Cardiac septum (tissue), 1 donor: ENCODE results near the gene NEK6. TPM values are rescaled to one million over a fixed set of nuclear protein-coding genes. Genes with fewer than 3 reads are reported as not detected.

Experiments used
- DNase-seq: peaks from one replicate; pipeline ENCODE4 v3.0.0-alpha.2; 2020; ENCODE audit warnings: low spot score
- intact Hi-C: fragments of 100-400 bp; cut with DNase I; formaldehyde crosslinking; loops from one replicate; pipeline ENCODE4 v1.14.0; 2022
- long read RNA-seq: library from polyadenylated mRNA; unstranded; transcript quantifications from one replicate; pipeline ENCODE4 v2.0.0, GENCODE V29; 2021
- total RNA-seq: library from RNA; stranded (reverse); fragmentation: NEBNext Ultra II Directional; extraction: Animal tissue kit (Norgen Biotek cat#: 25700); gene quantifications from one replicate; pipeline ENCODE4 v1.2.1, GENCODE V29; 2021
- donor health status: DM: no; HTN: no; CAD: no.

NEK6 gene
- 11.6 TPM for total RNA-seq
- long read RNA-seq, transcript NEK6-201 (10 exons, 3,447 nt): major isoform, 11 of 19 reads
- long read RNA-seq, partial matches to known transcripts: 2 of 19 reads
- long read RNA-seq, other reads (novel, unspliced or antisense): 3 of 19 reads

GRCh38 chr9:124257844-124258606 is at the start of gene NEK6:
NEK6 (plus strand) TSS chr9:124257949; CDS start chr9:124301965, 44,016 bp downstream.
- intact Hi-C loops: no loop called here
- DNase-seq: no peak

GRCh38 chr9:124208571-124208970 is 49.2 kb upstream of the NEK6 start:
- no peak for DNase-seq
- intact Hi-C loops: no loop called here

GRCh38 chr9:124209279-124209678 is 48.5 kb upstream of the NEK6 start:
- no peak for DNase-seq
- intact Hi-C loops: no loop called here

DNA sequence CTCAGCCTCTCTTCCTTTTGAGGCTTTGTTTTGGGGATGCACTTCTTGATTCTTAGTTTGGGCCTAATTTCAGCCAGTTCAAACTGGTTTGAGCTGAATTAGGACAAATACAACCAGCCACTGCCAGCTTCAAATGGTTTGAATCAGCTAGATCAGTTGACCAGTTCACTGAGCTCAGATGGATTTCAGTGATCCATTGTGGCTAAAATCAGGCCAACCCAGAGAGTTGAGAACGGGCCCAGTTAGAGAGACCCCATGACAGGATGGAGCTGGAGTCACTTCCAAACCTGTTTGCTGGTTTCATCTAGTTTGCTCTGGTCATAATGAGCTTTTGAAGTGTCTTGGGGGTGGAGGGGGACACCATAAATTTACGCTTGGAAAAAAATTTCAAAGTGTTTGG is 48.0 kb upstream of the NEK6 start:
- intact Hi-C loops: no loop called here
- DNase-seq: no peak

DNA sequence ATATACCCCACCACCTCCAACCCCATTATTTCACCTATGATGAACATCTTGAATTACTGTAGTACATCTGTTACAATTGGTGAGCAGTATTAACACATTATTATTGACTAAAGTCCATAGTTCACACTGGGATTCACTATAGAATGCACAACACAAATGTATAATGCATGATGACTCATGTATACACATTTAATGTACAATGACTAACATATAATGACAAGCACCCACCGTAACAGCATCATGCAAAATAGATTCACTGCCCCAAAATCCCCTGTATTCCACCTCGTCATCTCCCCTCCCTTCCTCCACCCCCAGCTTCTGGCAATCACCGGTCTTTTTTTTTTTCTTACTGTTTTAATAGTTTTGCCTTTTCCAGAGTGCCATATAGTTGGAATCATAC is 47.1 kb upstream of the NEK6 start:
- no peak for DNase-seq
- intact Hi-C loops: no loop called here

- DNase-seq: no peak
- intact Hi-C loops: no loop called here
These were observed 45.2 kb upstream of the NEK6 start for GRCh38 chr9:124212381-124213050.

GRCh38 chr9:124213396-124213795 is 44.4 kb upstream of the NEK6 start:
- DNase-seq: no peak
- intact Hi-C loops: no loop called here

GRCh38 chr9:124214116-124214515 is 43.6 kb upstream of the NEK6 start:
- intact Hi-C loops: no loop called here
- no peak for DNase-seq

GRCh38 chr9:124214596-124215367 is 43.0 kb upstream of the NEK6 start:
- intact Hi-C loops: no loop called here
- no peak for DNase-seq

DNA sequence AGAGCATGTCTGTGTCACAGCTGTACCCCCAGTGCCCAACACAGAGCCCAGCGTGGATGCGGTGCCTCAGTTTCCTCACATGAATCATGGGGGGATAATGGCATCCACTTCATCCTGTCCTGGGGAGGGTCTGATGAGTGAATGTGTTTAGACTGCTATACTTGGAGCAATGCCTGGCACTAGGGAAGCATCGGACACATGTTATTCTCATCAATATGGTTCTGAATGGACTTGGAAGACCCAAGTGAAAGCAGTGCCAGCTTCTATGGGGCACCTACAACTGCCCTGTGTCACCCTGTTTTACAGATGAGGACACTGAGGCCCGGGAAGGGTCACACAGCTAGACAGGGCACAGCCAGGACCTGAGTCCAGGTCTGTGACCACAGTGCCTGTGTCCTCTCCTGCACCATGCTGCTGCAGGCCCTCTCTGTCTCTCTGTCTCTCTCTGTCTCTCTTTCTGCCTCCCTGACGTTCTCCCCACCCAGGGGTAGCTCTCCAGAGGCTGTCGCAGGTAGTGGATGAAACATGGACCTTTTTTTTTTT is 42.3 kb upstream of the NEK6 start:
- intact Hi-C loops: no loop called here
- DNase-seq: no peak

GRCh38 chr9:124215956-124216355 is 41.8 kb upstream of the NEK6 start:
- intact Hi-C loops: no loop called here
- no peak for DNase-seq

DNA sequence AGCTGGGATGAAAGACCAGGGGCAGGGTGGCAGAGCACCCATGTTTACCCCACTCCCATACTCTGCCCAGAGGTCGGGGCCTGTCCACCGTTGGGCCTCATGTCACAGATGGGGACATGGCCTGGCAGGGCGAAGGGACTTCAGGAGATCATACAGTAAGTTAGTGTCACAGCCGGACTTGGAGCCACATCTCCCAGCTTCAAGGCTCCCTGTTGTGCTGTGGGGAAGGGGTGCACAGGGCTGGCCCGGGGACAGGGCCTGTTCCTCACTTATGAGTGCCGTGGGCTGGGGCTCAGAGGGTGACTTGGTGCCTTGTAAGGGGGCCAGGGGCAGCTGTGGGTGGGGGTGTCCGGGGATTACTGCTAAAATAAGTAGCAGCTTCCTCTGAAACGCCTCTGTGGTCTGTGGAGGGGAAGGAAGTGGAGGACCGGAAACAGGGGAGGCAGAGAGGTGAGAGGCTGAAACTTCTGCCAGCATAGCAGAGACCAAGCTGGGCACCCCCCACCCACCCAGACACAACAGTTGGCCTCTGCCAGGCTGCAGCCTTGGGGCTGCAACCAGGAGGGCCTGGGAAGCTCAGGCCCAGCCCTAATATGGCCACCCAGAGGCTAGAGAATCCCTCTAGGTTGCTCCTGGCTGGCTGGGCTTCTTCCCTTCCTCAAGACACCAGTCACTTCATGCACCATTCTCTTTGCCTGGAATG is 41.1 kb upstream of the NEK6 start:
- intact Hi-C loops: no loop called here
- DNase-seq: peak; percentile 89

DNA sequence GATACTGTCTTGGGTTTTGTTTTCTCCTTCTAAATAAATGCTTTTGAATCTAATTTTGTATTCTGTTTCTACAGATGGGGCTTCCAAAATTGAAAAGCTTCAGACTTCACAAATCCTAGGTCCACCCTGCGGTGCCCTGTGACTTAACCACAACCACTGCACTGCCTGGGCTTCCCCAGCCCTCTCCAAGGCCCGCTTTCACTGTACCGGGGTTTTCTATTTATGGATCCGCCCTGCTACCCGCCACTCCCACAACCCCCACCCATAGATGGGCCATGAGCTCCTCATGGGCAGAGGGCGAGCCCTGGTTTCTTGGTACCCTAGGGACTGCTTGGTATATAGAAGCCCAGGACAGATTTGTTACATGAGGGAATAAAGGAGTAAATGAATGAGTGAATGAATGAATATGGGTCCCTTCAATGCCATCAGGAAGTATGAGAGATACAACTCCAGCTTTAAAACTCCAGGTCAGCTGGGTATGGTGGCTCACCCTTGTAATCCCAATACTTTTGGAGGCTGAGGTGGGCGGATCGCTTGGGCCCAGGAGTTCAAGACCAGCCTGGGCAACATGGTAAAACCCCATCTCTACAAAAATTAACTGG is 39.8 kb upstream of the NEK6 start:
- intact Hi-C loops: no loop called here

DNA sequence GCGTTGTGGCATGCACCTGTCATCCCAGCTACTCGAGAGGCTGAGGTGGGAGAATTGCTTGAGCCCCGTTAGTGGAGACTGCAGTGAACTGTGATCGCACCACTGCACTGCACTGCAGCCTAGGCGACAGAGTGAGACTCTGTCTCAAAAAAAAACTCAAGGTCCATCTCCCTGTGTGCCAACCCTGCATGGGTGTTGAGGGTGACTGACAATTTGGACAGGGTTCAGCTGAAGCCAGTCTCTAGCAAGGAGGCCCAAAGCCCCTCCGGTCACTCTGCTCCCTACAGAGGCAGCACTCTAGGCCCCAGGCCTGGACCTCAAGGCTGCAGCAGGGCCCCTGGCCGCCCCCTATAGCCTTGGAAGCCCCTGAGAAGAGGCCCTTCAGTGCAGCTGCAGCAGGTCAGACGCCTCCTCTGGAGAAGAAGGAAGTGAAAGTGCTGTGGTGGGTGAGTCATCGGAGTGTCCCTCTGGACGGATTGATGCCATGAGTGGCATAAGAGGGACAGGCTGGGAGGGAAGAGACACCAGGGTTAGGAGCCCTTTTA is 39.2 kb upstream of the NEK6 start:
- intact Hi-C loops: no loop called here
- peak; percentile 92 for DNase-seq

More for the DNA sequence above, 39.8 kb upstream of the NEK6 start:
- no peak for DNase-seq

DNA sequence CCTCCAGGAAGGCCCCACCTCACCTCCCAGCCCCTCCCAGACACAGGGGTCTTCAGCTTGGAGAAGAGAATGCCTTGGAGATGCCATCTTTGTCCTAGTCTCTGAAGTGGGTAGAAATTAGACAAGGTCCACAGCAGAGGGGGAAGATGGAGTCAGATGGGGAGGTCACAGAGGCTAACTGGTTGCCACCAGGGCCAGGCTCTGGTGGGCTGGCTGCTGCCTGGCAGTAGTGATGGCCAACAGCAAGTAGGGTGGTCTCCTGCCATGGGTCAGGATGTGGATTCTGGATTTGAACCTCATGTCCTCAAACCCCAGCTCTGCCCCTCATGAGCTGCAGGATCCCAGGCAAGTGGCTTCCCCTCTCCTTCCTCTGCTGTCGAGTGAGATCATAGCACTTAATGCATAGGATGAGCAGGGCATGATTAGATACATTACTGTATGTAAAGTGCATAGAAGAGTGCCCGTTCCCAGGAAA is 38.7 kb upstream of the NEK6 start:
- intact Hi-C loops: no loop called here
- DNase-seq: no peak

DNA sequence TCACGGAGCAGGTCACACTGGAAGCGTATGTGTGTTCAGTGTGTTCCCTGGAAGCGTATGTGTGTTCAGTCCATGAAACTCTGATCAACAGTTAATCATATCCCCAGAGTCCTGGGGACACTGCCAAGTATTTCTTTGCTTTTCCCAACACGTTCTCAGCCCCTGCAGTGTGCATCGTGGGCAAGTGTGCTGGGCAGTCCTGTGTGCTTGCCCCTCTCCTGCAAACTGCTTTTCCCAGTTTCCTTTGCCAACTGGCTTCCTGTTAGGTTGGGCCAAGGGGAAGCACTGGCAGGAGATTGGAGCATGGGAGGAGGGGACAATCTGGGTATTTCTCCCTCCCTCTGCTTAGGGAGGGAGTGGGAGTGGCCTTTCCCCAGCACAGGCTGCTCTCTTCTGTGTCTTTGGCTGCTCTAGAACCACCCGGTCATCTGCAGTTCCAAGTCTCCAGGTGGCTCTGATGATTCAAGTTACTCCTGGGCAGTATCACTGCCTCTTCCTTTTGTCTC is 36.8 kb upstream of the NEK6 start:
- intact Hi-C loops: no loop called here
- DNase-seq: peak; percentile 81

GRCh38 chr9:124221676-124222075 is 36.1 kb upstream of the NEK6 start:
- intact Hi-C loops: no loop called here
- DNase-seq: no peak

GRCh38 chr9:124222109-124222508 is 35.6 kb upstream of the NEK6 start:
- no peak for DNase-seq
- intact Hi-C loops: no loop called here
